ENCODE data around the gene PRUNE2.
"Not testable (repeated sequence)": the region's sequence is repeated elsewhere in the genome, so short reads cannot be mapped to it uniquely, and the experiment has no call there.

PRUNE2 gene

GRCh38 chr9:76756941-76757673, 148.8 kb downstream of the PRUNE2 start:
- no peak for TF ChIP-seq CTCF (IDR thresholded peaks at IDR 0.05; ENCODE audit: low read depth, low read length)
- no peak overlapping the region for H3K4me3 ChIP-seq (replicated peaks in 1 of 2; ENCODE audit: low read depth in 2 of 2, low read length in 2 of 2)
- no peak for DNase-seq (ENCODE audit: low read depth in 2 of 2)

GRCh38 chr9:76756268-76756640, 149.7 kb downstream of the PRUNE2 start:
- TF ChIP-seq CTCF (IDR thresholded peaks at IDR 0.05; ENCODE audit: low read depth, low read length) = peak; percentile 14
- H3K4me3 ChIP-seq (replicated peaks in 1 of 2; ENCODE audit: low read depth in 2 of 2, low read length in 2 of 2) = no peak overlapping the region
- DNase-seq (ENCODE audit: low read depth in 2 of 2) = peak; percentile 32 to 46

GRCh38 chr9:76751001-76751400, 154.9 kb downstream of the PRUNE2 start:
- no peak for DNase-seq (ENCODE audit: low read depth in 2 of 2)
- no peak for TF ChIP-seq CTCF (IDR thresholded peaks at IDR 0.05; ENCODE audit: low read depth, low read length)
- H3K4me3 ChIP-seq (replicated peaks in 1 of 2; ENCODE audit: low read depth in 2 of 2, low read length in 2 of 2) = no peak overlapping the region

GRCh38 chr9:76744336-76744735, 161.6 kb downstream of the PRUNE2 start:
- H3K4me3 ChIP-seq (replicated peaks in 1 of 2; ENCODE audit: low read depth in 2 of 2, low read length in 2 of 2) = no peak overlapping the region
- TF ChIP-seq CTCF (IDR thresholded peaks at IDR 0.05; ENCODE audit: low read depth, low read length) = no peak
- DNase-seq (ENCODE audit: low read depth in 2 of 2) = no peak

- DNase-seq (ENCODE audit: low read depth in 2 of 2) = no peak
- H3K4me3 ChIP-seq (replicated peaks in 1 of 2; ENCODE audit: low read depth in 2 of 2, low read length in 2 of 2) = no peak overlapping the region
- TF ChIP-seq CTCF (IDR thresholded peaks at IDR 0.05; ENCODE audit: low read depth, low read length) = no peak
These were observed 162.0 kb downstream of the PRUNE2 start for GRCh38 chr9:76743931-76744330.

GRCh38 chr9:76742890-76743289, 163.0 kb downstream of the PRUNE2 start:
- H3K4me3 ChIP-seq (replicated peaks in 1 of 2; ENCODE audit: low read depth in 2 of 2, low read length in 2 of 2); DNase-seq (ENCODE audit: low read depth in 2 of 2): not testable (repeated sequence)

- no peak for TF ChIP-seq CTCF (IDR thresholded peaks at IDR 0.05; ENCODE audit: low read depth, low read length)
- H3K4me3 ChIP-seq (replicated peaks in 1 of 2; ENCODE audit: low read depth in 2 of 2, low read length in 2 of 2) = no peak overlapping the region
- no peak for DNase-seq (ENCODE audit: low read depth in 2 of 2)
These were observed 164.4 kb downstream of the PRUNE2 start for GRCh38 chr9:76741524-76741923.

All from cardiac fibroblast (primary cell).